ENCODE measurements around the gene APOA5. TPM values are rescaled to one million over a fixed set of nuclear protein-coding genes. Genes with fewer than 3 reads are reported as not detected.
A peak's percentile ranks its signal among the peaks of the same experiment; 100 is the strongest.

The APOA5 gene
- total and polyA plus RNA-seq, 2 of the 8 experiments (the other 6 are each of a cell fraction or from before 2014, with no cell fraction given): 0.08 to 0.15 TPM

- no peak overlapping the region for H2BK5ac ChIP-seq (ENCODE audit: low read depth, low read length)
- H3K4me2 ChIP-seq (ENCODE audit: insufficient read depth in 1 of 2, low read depth in 2 of 2, low read length in 2 of 2): peak overlapping the region; percentile 92 to 94
- FAIRE-seq: no peak
- no peak overlapping the region for H3K14ac ChIP-seq (ENCODE audit: insufficient read length)
- H3K27me3 ChIP-seq (replicated peaks in 1 of 4; ENCODE audit: control insufficient read depth in 3 of 4, extremely low read depth in 1 of 4, insufficient read depth in 3 of 4, low read length in 3 of 4): peaks cover 0 to 11% (median 3%) of the 10 kb centered on the region in 4 experiments; a peak in 4 of 7 replicates
- no peak overlapping the region for H2BK12ac ChIP-seq (ENCODE audit: low read depth, low read length)
- no peak overlapping the region for H3K56ac ChIP-seq (replicated peaks; ENCODE audit: insufficient read length, low read depth, low read length)
- H3K27ac ChIP-seq (ENCODE audit: low read depth, low read length): no peak overlapping the region
- ChIA-PET POLR2A (ENCODE audit: partially characterized antibody) (interaction anchor here (0.9 to 6.0 kb wide), 8 partner anchors 9 to 444 kb away, joined by 3 to 29 read pairs (median 4); partner anchors contain the start of genes APOA1, BUD13 and PCSK7), CTCF (ENCODE audit: partially characterized antibody) (interaction anchor here (0.9 to 12.1 kb wide), 10 partner anchors 8 to 439 kb away, joined by 3 to 237 read pairs (median 4); partner anchors contain the start of genes APOA1, APOA4 and APOC3)
- H3K9ac ChIP-seq (replicated peaks in 1 of 4; ENCODE audit: extremely low read depth in 1 of 4, low read depth in 3 of 4, low read length in 3 of 4): peak overlapping the region; percentile 65 to 78 (median 70)
- H4K8ac ChIP-seq (ENCODE audit: extremely low read depth, insufficient read depth, low read length): peak overlapping the region; percentile 5; the same call in 1 of the 2 replicates
- DNase-seq (ENCODE audit: low read depth in 1 of 2, low spot score in 2 of 2): no peak
- no peak for TF ChIP-seq EGR1 (IDR thresholded peaks at IDR 0.05; ENCODE audit: borderline replicate concordance, low read depth, low read length)
- no peak for TF ChIP-seq GABPA (IDR thresholded peaks at IDR 0.05; ENCODE audit: borderline replicate concordance, insufficient read depth, low read length)
- WGBS, 2 experiments (ENCODE audit: extremely low coverage in 1 of 2, insufficient coverage in 1 of 2, insufficient read length in 1 of 2, insufficient replicate concordance in 2 of 2, low coverage in 1 of 2, low lambda C conversion rate in 2 of 2, missing lambda C conversion rate in 1 of 2): 4% methylated on average over 6 of the region's 15 CpGs; no CpG with 5 or more reads in 1 of the 2 experiments
- no peak overlapping the region for H2AFZ ChIP-seq (ENCODE audit: low read length)
- H3K4ac ChIP-seq (replicated peaks; ENCODE audit: insufficient read length, low read depth, low read length): no peak overlapping the region
- peak overlapping the region; percentile 79 to 93 (median 85) for H3K4me3 ChIP-seq (ENCODE audit: extremely low read depth in 1 of 4, insufficient read depth in 2 of 4, low read depth in 3 of 4, low read length in 4 of 4)
- H3K9me3 ChIP-seq (ENCODE audit: insufficient read depth in 2 of 2, low read depth in 1 of 2, low read length in 1 of 2): no peaks in the 10 kb centered on the region
- H3K79me2 ChIP-seq (ENCODE audit: control insufficient read depth in 1 of 2, insufficient read depth in 2 of 2, low read length in 2 of 2): peaks cover 0 to 15% of the 10 kb centered on the region in 2 experiments; a peak in 2 of 4 replicates
- no peak overlapping the region for H3K18ac ChIP-seq (ENCODE audit: extremely low read depth, low read length)
- H3K79me1 ChIP-seq (ENCODE audit: low read depth, low read length): peaks cover 5% of the 10 kb centered on the region; the same call in 1 of the 2 replicates
- no peak overlapping the region for H2BK15ac ChIP-seq (ENCODE audit: low read length)
- no peak overlapping the region for H4K91ac ChIP-seq (replicated peaks; ENCODE audit: insufficient read length, low read length)
- peaks cover 2 to 9% (median 5%) of the 10 kb centered on the region in 4 experiments for H3K4me1 ChIP-seq (replicated peaks in 1 of 4; ENCODE audit: control insufficient read depth in 3 of 4, insufficient read depth in 4 of 4, low read length in 3 of 4)
- H3K23ac ChIP-seq (ENCODE audit: insufficient read length): no peak overlapping the region
- H3K23me2 ChIP-seq (ENCODE audit: low read depth, low read length): peaks cover 11% of the 10 kb centered on the region
- H2AK5ac ChIP-seq (ENCODE audit: low read depth, low read length): no peak overlapping the region
- H2BK120ac ChIP-seq (replicated peaks; ENCODE audit: low read depth, low read length): no peak overlapping the region
- H3K36me3 ChIP-seq (ENCODE audit: control insufficient read depth in 2 of 4, insufficient read depth in 4 of 4, low read length in 3 of 4): peaks cover 30 to 41% (median 35%) of the 10 kb centered on the region in 4 experiments
- H2BK20ac ChIP-seq (ENCODE audit: low read length): no peak overlapping the region
- no peaks in the 10 kb centered on the region for H4K20me1 ChIP-seq (replicated peaks in 1 of 2; ENCODE audit: control insufficient read depth in 1 of 2, insufficient read depth in 2 of 2, low read length in 2 of 2)
- H4K5ac ChIP-seq (ENCODE audit: insufficient read length, low read depth, low read length): no peak overlapping the region
Observed at GRCh38 chr11:116787436-116787785, 4.3 kb downstream of the APOA5 start.

Measured in H1 (cell line).